Astrocyte (in vitro differentiated cells and primary cell): ENCODE results near the gene PLAAT2. TPM values are rescaled to one million over a fixed set of nuclear protein-coding genes. Genes with fewer than 3 reads are reported as not detected.

Experiments
- DNase-seq: peaks from one replicate; pipeline ENCODE4 v3.0.0-alpha.2; 2010; ENCODE audit warnings: low read depth
- FAIRE-seq: peaks from 2 replicates; lab custom pipeline; 2011; peaks lifted over from hg19 to GRCh38; lab: Jason Lieb, UNC
- H2AFZ ChIP-seq: 2 replicates; pipeline ENCODE4 v1.6.0; 2012; ENCODE audit warnings: low read depth, low read length, inconsistent platforms
- H3K27ac ChIP-seq: 2 replicates; pipeline ENCODE4 v1.5.1; 2011; ENCODE audit warnings: low read depth, low read length, inconsistent platforms
- H3K27me3 ChIP-seq: 2 replicates; pipeline ENCODE4 v1.6.0; 2011; ENCODE audit warnings: low read length, inconsistent platforms; ENCODE audit not compliant: insufficient read depth
- H3K36me3 ChIP-seq: 2 replicates; pipeline ENCODE4 v1.5.1; 2011; ENCODE audit warnings: low read length, inconsistent platforms; ENCODE audit not compliant: insufficient read depth
- H3K4me1 ChIP-seq: 2 replicates; pipeline ENCODE4 v1.5.1; 2011; ENCODE audit warnings: low read length, inconsistent platforms; ENCODE audit not compliant: insufficient read depth
- H3K4me2 ChIP-seq: 2 replicates; pipeline ENCODE4 v1.6.0; 2012; ENCODE audit warnings: low read length, inconsistent platforms
- H3K4me3 ChIP-seq: 2 replicates; pipeline ENCODE4 v1.5.1; 2011; ENCODE audit warnings: low read depth, mild to moderate bottlenecking, low read length, inconsistent platforms; ENCODE audit not compliant: insufficient read depth
- H3K79me2 ChIP-seq: 2 replicates; pipeline ENCODE4 v1.6.0; 2012; ENCODE audit warnings: mild to moderate bottlenecking, low read length, inconsistent platforms; ENCODE audit not compliant: insufficient read depth
- H3K9ac ChIP-seq: 2 replicates; pipeline ENCODE4 v1.6.0; 2012; ENCODE audit warnings: mild to moderate bottlenecking, low read length, inconsistent platforms
- H3K9me3 ChIP-seq: 2 replicates; pipeline ENCODE4 v1.5.1; 2012; ENCODE audit warnings: low read depth, mild to moderate bottlenecking, low read length, inconsistent platforms; ENCODE audit not compliant: insufficient read depth
- H4K20me1 ChIP-seq: 2 replicates; pipeline ENCODE4 v1.6.0; 2012; ENCODE audit warnings: low read length, inconsistent platforms; ENCODE audit not compliant: insufficient read depth
- H3K27ac Mint-ChIP-seq: one replicate; pipeline ENCODE4 v1.8.0; 2021; ENCODE audit warnings: mild to moderate bottlenecking, mixed read lengths; ENCODE audit not compliant: unreplicated experiment
- H3K27me3 Mint-ChIP-seq: one replicate; pipeline ENCODE4 v1.8.0; 2021; ENCODE audit warnings: low read depth, mixed read lengths; ENCODE audit not compliant: unreplicated experiment
- H3K36me3 Mint-ChIP-seq: one replicate; pipeline ENCODE4 v1.8.0; 2021; ENCODE audit warnings: low read depth, mixed read lengths; ENCODE audit not compliant: unreplicated experiment
- H3K4me1 Mint-ChIP-seq: one replicate; pipeline ENCODE4 v1.8.0; 2021; ENCODE audit warnings: low read depth, mixed read lengths; ENCODE audit not compliant: unreplicated experiment
- H3K4me3 Mint-ChIP-seq: one replicate; pipeline ENCODE4 v1.8.0; 2021; ENCODE audit warnings: mild to moderate bottlenecking, moderate library complexity, mixed read lengths; ENCODE audit not compliant: unreplicated experiment
- H3K9me3 Mint-ChIP-seq: one replicate; pipeline ENCODE4 v1.8.0; 2021; ENCODE audit warnings: mild to moderate bottlenecking, mixed read lengths; ENCODE audit not compliant: unreplicated experiment
- CTCF ChIP-seq: IDR thresholded peaks from 2 replicates; pipeline ENCODE4 v1.5.1; 2011; ENCODE audit warnings: low read depth, mild to moderate bottlenecking, inconsistent platforms, low read length, moderate library complexity; ENCODE audit not compliant: insufficient read depth
- EZH2 ChIP-seq: IDR thresholded peaks from 2 replicates; pipeline ENCODE4 v1.6.1; 2012; ENCODE audit warnings: mild to moderate bottlenecking, low read length, inconsistent platforms; ENCODE audit not compliant: insufficient read depth
- total RNA-seq: library from RNA; stranded (reverse); gene quantifications from 2 replicates; pipeline ENCODE4 v1.2.1, GENCODE V29; 2021

The PLAAT2 gene
- total RNA-seq, 1 donor from 2014 or later: 0.52 TPM

DNA sequence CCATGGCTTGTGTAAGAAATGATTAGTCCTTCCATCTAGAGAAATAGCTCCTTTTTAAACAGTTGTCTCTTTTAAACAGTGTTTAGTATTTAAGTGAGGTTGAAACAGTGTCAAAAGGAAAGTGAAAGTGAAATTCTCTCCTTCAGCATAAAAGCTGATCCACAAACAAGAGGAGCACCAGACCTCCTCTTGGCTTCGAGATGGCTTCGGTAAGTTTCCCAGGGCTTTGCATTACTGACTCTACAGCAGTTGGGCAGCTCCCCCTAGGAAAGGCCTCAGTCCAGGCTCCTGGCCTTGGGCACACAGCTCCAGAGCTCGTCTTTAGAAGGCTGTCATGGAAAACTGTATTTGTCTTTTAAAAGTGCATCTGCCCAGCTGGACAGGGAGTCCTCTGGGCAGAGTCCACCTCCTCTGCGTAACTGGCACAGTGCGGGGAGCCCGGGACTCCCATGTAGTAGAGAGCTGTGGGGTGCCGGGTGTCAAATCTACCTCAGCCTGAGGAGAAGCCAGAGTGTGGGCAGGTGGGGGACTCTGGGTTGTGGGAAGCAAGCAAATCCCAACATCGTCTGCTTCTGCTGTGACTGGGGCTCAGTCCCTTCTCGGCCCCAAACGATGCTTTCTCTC is 26.4 kb downstream of the PLAAT2 start, which contains the start of gene PLAAT4:
Gene PLAAT4, plus strand, starts transcription at position 140 of the 624 bp plus-strand sequence. Its CDS starts 61 bp downstream, at position 201.
- TF ChIP-seq EZH2 (no peak), CTCF (no peak)

DNA sequence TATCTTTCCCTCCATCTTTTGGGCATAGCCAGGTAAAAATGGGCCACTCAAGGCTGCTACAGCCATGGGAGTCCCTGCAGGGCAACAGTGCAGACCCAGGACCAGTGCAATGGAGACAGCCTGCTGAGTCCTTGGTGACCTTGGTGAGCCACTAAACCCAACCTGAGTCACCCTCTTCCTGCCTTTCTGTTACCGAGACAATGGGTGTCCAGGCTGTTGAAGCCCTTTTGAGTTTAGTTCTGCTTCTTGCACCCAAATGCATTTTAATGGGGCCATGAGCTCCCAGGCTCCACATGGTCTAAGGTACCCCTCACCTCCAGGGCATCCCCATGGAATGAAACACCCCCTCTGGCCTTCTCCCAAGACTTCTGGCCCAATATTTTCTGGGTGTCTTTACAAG is 27.4 kb downstream of the PLAAT2 start:
- Mint-ChIP-seq H3K9me3 (no peaks in the 10 kb centered on the region), H3K4me1 (peaks cover 23% of the 10 kb centered on the region), H3K27me3 (peaks cover 4% of the 10 kb centered on the region), H3K4me3 (no peak overlapping the region), H3K27ac (no peak overlapping the region), H3K36me3 (no peaks in the 10 kb centered on the region)
- no peaks in the 10 kb centered on the region for H3K9me3 ChIP-seq
- H3K9ac ChIP-seq: no peak overlapping the region
- no peak overlapping the region for H3K4me3 ChIP-seq
- TF ChIP-seq EZH2 (no peak), CTCF (no peak)
- H3K79me2 ChIP-seq: no peaks in the 10 kb centered on the region
- peaks cover 34% of the 10 kb centered on the region for H3K4me1 ChIP-seq
- H3K4me2 ChIP-seq: no peak overlapping the region
- no peaks in the 10 kb centered on the region for H3K27me3 ChIP-seq
- DNase-seq (no peak), FAIRE-seq (no peak)
- H4K20me1 ChIP-seq: no peaks in the 10 kb centered on the region
- no peak overlapping the region for H2AFZ ChIP-seq
- H3K36me3 ChIP-seq: no peaks in the 10 kb centered on the region
- H3K27ac ChIP-seq: no peak overlapping the region

More for the DNA sequence above, 26.4 kb downstream of the PLAAT2 start, which contains the start of gene PLAAT4:
- H4K20me1 ChIP-seq: no peaks in the 10 kb centered on the region
- peaks cover 17% of the 10 kb centered on the region for H3K4me1 Mint-ChIP-seq
- H3K9me3 ChIP-seq: no peaks in the 10 kb centered on the region
- no peaks in the 10 kb centered on the region for H3K79me2 ChIP-seq
- peak within 1 kb of the TSS; percentile 32 for H3K9ac ChIP-seq
- H2AFZ ChIP-seq: peak within 1 kb of the TSS; percentile 67
- H3K27me3 ChIP-seq: no peaks in the 10 kb centered on the region
- no peak within 1 kb of the TSS for H3K4me3 Mint-ChIP-seq
- no peaks in the 10 kb centered on the region for H3K9me3 Mint-ChIP-seq
- no peaks in the 10 kb centered on the region for H3K36me3 ChIP-seq
- FAIRE-seq (no peak), DNase-seq (peak; percentile 59)
- peaks cover 26% of the 10 kb centered on the region for H3K4me1 ChIP-seq
- H3K27me3 Mint-ChIP-seq: peaks cover 4% of the 10 kb centered on the region
- no peak within 1 kb of the TSS for H3K27ac ChIP-seq
- H3K36me3 Mint-ChIP-seq: no peaks in the 10 kb centered on the region
- peak within 1 kb of the TSS; percentile 38 for H3K4me3 ChIP-seq
- peak within 1 kb of the TSS; percentile 80 for H3K4me2 ChIP-seq
- H3K27ac Mint-ChIP-seq: no peak within 1 kb of the TSS

DNA sequence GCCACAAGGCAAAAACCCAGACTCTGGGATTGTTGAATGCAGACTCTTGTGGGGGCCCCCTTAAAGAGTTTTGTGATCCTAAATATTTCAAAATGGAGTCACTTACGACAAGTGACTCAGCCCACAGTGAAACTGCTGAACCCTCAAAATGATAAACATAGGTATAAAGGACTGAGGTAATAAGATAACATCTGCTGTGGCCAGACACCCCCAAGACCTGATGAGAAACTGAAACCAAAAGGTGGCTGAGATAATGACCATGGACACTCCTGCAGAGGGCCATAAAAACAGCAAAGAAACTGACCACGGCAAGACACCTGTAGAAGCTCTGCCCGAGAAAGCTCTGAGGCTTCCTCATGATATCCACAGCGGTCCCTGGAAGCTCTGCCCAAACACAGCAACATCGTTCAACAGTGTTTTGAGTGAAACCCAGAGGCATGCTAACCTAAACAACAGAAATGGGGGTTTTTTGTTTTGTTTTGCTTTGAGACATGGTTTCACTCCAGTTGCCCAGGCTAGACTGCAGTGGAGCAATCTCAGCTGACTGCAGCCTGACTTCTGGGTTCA is 28.2 kb downstream of the PLAAT2 start:
- H3K36me3 ChIP-seq: no peaks in the 10 kb centered on the region
- no peak overlapping the region for H2AFZ ChIP-seq
- H4K20me1 ChIP-seq: no peaks in the 10 kb centered on the region
- Mint-ChIP-seq H3K4me1 (peaks cover 23% of the 10 kb centered on the region), H3K27me3 (peaks cover 4% of the 10 kb centered on the region), H3K36me3 (no peaks in the 10 kb centered on the region), H3K9me3 (no peaks in the 10 kb centered on the region), H3K27ac (no peak overlapping the region), H3K4me3 (no peak overlapping the region)
- DNase-seq (no peak), FAIRE-seq (no peak)
- H3K27ac ChIP-seq: no peak overlapping the region
- no peak overlapping the region for H3K4me2 ChIP-seq
- H3K9ac ChIP-seq: no peak overlapping the region
- H3K9me3 ChIP-seq: no peaks in the 10 kb centered on the region
- no peaks in the 10 kb centered on the region for H3K79me2 ChIP-seq
- peaks cover 34% of the 10 kb centered on the region for H3K4me1 ChIP-seq
- H3K4me3 ChIP-seq: no peak overlapping the region
- no peaks in the 10 kb centered on the region for H3K27me3 ChIP-seq
- TF ChIP-seq CTCF: no peak
- no peak for TF ChIP-seq EZH2
